ENCODE data around the gene ABCA2.

The ABCA2 gene

GRCh38 chr9:137018761-137019559, 9.1 kb downstream of the ABCA2 start:
- DNase-seq (ENCODE audit: low read depth), result no peak
- H3K4me3 ChIP-seq (ENCODE audit: low read depth, low read length), result no peak overlapping the region

GRCh38 chr9:137017791-137018497, 10.1 kb downstream of the ABCA2 start:
- DNase-seq (ENCODE audit: low read depth), result no peak
- H3K4me3 ChIP-seq (ENCODE audit: low read depth, low read length), result no peak overlapping the region

DNA sequence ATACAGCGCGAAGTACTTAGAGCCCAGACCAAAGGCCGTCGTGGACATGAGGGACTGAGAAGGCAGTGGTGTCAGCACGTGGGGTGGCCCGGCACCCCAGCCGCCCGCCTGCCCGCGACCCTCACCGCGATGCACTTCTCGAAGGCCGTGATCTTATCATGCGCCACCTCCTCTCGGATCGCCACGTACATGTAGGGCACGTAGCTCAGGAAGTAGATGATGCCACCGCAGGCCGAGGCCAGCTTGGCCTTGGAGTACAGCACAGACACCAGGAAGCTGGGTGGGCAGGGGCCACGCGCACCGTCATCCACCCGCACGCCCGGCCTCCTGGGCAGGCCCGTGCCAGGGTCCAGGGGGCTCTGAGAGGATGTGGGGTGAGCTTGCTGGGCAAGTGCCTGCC, 11.0 kb downstream of the ABCA2 start:
- DNase-seq (ENCODE audit: low read depth), result no peak
- H3K4me3 ChIP-seq (ENCODE audit: low read depth, low read length), result no peak overlapping the region

- H3K4me3 ChIP-seq (ENCODE audit: low read depth, low read length), result no peak overlapping the region
- DNase-seq (ENCODE audit: low read depth), result no peak
Observed at GRCh38 chr9:137016436-137016835, 11.6 kb downstream of the ABCA2 start.

GRCh38 chr9:137015976-137016375, 12.1 kb downstream of the ABCA2 start:
- no peak overlapping the region for H3K4me3 ChIP-seq (ENCODE audit: low read depth, low read length)

DNA sequence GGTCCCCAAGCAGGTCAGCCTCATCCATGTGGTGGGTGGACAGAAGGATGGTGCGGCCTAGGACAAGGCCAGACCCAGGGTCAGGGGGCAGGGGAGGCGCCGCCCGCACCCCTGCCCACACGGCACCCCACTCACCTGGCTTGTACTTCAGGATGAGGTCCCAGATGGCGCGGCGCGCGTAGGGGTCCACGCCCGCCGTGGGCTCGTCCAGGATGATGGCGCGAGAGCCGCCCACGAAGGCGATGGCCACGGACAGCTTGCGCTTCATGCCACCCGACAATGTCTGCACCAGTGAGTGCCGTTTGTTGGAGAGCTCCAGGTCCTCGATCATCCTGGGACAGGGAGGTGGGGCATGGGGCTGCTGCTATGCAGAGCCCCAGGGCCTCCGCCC, 12.5 kb downstream of the ABCA2 start:
- DNase-seq (ENCODE audit: low read depth), result no peak
- no peak overlapping the region for H3K4me3 ChIP-seq (ENCODE audit: low read depth, low read length)

More at GRCh38 chr9:137015976-137016375, 12.1 kb downstream of the ABCA2 start:
- DNase-seq (ENCODE audit: low read depth), result no peak

DNA sequence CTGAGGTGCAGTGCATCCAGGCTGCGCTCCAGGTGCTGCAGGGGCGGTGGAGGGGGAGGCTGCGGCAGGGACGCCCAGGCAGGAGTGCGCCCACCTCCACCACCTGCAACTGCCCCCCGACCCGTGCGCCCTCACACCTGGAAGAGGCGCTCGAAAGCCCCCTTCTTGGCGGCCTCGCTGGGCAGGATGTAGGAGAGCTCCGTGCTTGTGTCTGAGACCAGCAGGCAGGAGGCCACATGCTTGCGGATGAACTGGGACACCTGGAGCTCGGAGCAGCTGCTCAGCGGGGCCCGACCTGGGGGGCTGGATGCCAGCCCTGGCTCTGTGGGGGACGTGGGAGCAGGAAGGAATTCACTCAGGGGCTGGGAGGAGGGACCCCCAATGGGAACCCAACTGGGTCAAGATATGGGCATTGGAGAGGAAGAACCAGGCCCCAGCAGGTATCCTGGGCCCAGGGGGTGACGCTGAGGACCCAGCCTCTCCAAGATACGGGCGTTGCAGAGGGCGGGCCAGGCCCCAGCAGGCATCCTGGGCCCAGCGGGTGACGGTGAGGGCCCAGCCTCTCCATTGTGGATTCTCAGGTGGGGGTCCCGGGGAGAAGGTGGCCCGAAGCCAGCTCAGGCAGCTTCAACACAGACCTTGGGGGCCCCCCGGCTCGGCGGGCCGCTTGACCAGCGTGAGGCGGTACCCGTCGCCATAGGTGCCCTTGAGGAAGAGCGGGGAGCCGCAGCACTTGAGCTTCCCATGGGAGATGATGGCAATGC, 13.1 kb downstream of the ABCA2 start:
- H3K4me3 ChIP-seq (ENCODE audit: low read depth, low read length), result no peak overlapping the region
- no peak for DNase-seq (ENCODE audit: low read depth)

DNA sequence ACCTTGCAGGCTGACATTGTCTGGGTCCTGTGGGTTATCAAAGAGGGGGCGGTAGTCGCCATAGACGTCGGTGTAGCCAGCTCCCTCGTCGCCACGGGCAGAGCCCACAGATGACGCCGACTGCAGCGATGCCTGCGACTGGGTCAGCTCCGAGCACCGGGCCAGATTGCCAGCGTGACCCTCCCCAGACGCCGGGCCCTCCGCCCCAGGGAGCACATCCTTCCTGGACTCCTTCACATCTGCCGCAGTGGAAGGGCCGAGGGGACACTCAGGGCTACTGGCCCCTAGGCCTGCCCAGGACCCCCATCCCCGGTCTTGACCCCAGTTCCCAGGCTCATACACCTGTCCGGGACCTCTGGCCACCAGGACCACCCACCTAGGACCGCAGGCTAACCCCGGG, 13.9 kb downstream of the ABCA2 start:
- DNase-seq (ENCODE audit: low read depth), result no peak
- no peak overlapping the region for H3K4me3 ChIP-seq (ENCODE audit: low read depth, low read length)

DNA sequence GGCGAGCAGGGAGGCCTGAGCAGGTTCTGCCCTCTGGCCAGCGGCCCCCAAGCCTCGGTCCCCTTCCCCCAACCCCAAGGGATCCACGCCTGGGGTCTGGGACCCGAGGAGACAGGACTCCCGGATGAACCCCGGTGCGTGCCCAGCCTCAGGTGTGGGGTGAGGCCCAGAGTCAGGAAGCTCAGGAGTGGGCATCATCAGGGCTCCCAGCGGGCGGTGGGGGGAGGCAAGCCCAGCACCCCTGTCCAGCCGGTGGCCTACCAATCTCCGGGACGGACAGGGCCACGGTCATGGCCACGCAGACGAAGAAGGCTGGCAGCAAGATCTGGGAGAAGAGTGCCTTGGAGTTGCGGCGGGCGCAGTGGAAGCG, 14.5 kb downstream of the ABCA2 start:
- DNase-seq (ENCODE audit: low read depth), result no peak
- H3K4me3 ChIP-seq (ENCODE audit: low read depth, low read length), result no peak overlapping the region

DNA sequence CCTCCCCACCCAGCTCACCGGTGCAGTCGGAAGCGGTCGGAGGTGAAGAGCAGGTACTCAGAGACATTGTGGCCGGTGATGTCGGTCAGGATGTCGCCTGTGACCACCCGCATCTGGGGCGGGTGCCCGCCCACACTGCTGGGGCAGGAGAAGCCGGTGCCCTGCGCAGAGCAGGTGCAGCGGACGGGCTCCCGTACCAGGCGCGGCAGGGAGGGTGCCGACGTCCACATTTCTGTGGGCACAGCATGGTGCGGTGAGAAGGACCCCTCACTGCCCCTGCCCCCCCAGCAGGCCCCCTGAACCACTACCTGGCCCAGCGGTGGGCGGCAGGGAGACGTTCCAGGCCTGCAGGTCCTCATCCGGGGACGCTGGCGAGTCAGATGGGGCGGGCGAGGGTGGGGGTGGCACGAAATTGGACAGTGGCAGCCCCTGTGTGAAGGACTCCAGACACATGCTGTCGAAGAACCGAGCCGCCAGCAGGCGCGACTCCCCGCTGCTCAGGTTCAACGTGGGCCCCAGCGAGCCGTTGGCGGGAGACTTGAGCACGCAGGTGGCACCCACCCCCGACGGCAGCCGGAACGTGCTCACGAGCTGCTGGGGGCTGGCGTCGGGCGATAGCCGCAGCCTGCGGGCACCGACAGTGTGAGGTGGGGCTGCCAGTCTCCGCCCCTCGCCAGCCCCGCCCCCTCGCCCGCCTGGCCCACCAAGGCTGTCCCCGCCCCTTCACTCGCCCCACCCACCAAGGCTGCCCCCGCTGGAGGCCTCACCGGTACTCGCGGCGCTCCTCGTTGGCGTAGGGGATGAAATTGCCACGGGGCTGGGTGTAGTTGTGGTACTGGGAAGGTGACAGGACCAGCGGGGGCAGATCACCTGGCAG, 15.1 kb downstream of the ABCA2 start:
- no peak for DNase-seq (ENCODE audit: low read depth)
- no peak overlapping the region for H3K4me3 ChIP-seq (ENCODE audit: low read depth, low read length)

GRCh38 chr9:137011907-137012675, 15.9 kb downstream of the ABCA2 start:
- H3K4me3 ChIP-seq (ENCODE audit: low read depth, low read length), result no peak overlapping the region

GRCh38 chr9:137011156-137011555, 16.9 kb downstream of the ABCA2 start:
- no peak for DNase-seq (ENCODE audit: low read depth)
- no peak overlapping the region for H3K4me3 ChIP-seq (ENCODE audit: low read depth, low read length)

More at GRCh38 chr9:137011907-137012675, 15.9 kb downstream of the ABCA2 start:
- DNase-seq (ENCODE audit: low read depth), result no peak

DNA sequence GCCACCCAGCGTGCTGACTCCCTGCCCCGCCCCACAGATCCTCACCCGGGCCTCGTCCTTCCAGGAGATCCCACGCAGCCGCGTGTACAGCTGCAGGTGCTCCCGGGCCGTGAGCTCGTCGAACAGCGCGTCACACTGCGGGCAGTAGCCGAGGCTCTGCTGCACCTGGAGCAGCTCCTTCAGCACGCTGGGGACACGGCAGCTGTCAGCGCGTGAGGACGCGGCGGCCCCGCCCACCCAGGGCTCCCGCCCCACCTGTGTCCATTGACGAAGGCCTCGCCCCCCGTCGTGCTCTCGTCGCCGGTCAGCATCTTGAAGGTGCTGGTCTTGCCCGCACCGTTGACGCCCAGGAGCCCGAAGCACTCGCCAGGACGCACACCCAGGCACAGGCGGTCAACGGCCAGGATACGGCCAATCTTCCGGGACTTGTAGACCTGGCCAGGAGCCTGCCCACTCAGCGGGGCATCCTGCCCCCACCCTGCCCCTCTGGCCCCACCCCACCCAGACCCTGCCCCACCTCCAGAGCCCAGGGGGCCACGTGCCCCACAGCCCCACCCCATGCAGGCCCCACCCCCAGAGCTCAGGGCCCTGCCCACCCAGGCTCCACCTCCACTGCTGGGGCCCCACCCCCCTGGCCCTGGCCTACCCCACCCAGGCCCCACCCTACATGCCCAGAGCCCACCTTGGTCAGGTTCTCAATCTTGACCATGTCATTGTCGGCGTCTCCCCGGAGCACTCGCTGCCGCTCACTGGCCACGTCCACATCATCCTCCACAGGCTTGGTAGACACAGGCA, 17.9 kb downstream of the ABCA2 start:
- no peak for DNase-seq (ENCODE audit: low read depth)
- H3K4me3 ChIP-seq (ENCODE audit: low read depth, low read length), result no peak overlapping the region

DNA sequence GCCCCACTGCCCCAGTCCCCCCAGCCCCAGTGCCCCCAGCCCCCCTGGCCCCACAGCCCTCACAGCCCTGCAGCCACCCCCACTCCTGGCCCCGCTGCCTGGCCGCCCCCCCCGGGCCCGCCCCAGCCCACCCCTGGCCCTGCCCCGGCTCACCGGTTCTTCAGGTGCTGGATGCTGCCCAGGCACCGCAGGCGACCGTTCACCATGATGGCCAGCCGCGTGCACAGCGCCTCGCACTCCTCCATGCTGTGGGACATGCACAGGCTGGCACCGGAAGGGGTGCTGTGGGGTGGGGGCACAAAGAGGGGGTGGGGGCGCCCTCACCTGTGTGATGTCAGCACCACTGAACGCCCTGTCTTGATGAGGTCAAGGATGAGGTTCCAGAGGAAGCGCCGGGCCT, 18.8 kb downstream of the ABCA2 start:
- DNase-seq (ENCODE audit: low read depth), result no peak
- H3K4me3 ChIP-seq (ENCODE audit: low read depth, low read length), result no peak overlapping the region

DNA sequence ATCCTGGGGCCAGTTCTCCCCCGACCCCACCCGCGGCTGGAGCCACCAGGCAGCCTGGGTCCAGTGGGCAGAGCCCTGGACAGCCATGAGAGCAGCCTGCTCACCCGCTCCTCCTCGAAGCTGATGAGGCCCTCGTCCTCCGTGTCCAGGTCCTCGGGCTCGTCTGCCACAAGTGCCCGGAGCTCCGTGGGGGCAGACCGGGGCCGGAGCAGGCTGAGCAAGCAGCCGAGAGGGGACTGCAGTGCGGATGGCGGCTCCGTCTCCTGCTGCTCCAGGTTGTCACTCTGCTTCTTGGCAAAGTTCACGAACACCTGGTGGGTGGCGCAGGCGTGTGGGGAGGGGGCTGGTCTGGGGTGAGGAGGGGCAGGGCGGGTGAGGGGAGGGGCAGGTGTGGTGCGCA, 19.7 kb downstream of the ABCA2 start:
- no peak overlapping the region for H3K4me3 ChIP-seq (ENCODE audit: low read depth, low read length)
- no peak for DNase-seq (ENCODE audit: low read depth)

- DNase-seq (ENCODE audit: low read depth), result no peak
- H3K4me3 ChIP-seq (ENCODE audit: low read depth, low read length), result no peak overlapping the region
Observed at GRCh38 chr9:137007816-137008270, 20.2 kb downstream of the ABCA2 start.

GRCh38 chr9:137007108-137007815, 20.8 kb downstream of the ABCA2 start:
- H3K4me3 ChIP-seq (ENCODE audit: low read depth, low read length), result no peak overlapping the region
- DNase-seq (ENCODE audit: low read depth), result no peak

All from skeletal muscle cell (primary cell).